Measurements from ENCODE around the gene DNLZ. TPM values are rescaled to one million over a fixed set of nuclear protein-coding genes. Genes with fewer than 3 reads are reported as not detected.

The DNLZ gene
- total RNA-seq, 3 donors from 2014 or later, result 35.4 to 57.4 (median 40.0) TPM

- intact Hi-C loops (cut with DNase I; ENCODE audit: low total_unique reads), result no loop called here
- Histone ChIP-seq H3K36me3 (no peaks in the 10 kb centered on the region), H3K4me3 (no peak overlapping the region), H3K27me3 (peaks cover 3 to 9% of the 10 kb centered on the region in 2 donors), H3K9me3 (peaks cover 7% of the 10 kb centered on the region in 2 donors), H3K4me1 (no peaks in the 10 kb centered on the region), H3K27ac (no peak overlapping the region)
- DNase-seq (ENCODE audit: low spot score in 2 of 2), result no peak
- no peak for TF ChIP-seq POLR2AphosphoS5 (IDR thresholded peaks at IDR 0.05)
- no peak for TF ChIP-seq POLR2A (IDR thresholded peaks at IDR 0.05)
- no peak for TF ChIP-seq CTCF (IDR thresholded peaks at IDR 0.05)
Measured at GRCh38 chr9:136314944-136315343, 48.6 kb downstream of the DNLZ start.

- Histone ChIP-seq H3K36me3 (no peaks in the 10 kb centered on the region), H3K27ac (no peak overlapping the region), H3K27me3 (peaks cover 7 to 16% of the 10 kb centered on the region in 2 donors), H3K4me1 (no peaks in the 10 kb centered on the region), H3K4me3 (no peak overlapping the region), H3K9me3 (peaks cover 7% of the 10 kb centered on the region in 2 donors)
- DNase-seq (ENCODE audit: low spot score in 2 of 2), result no peak
- intact Hi-C loops (cut with DNase I; ENCODE audit: low total_unique reads), result no loop called here
- TF ChIP-seq CTCF (IDR thresholded peaks at IDR 0.05), result no peak
- TF ChIP-seq POLR2A (IDR thresholded peaks at IDR 0.05), result no peak
- no peak for TF ChIP-seq POLR2AphosphoS5 (IDR thresholded peaks at IDR 0.05)
Measured at GRCh38 chr9:136314056-136314416, 49.5 kb downstream of the DNLZ start.

DNA sequence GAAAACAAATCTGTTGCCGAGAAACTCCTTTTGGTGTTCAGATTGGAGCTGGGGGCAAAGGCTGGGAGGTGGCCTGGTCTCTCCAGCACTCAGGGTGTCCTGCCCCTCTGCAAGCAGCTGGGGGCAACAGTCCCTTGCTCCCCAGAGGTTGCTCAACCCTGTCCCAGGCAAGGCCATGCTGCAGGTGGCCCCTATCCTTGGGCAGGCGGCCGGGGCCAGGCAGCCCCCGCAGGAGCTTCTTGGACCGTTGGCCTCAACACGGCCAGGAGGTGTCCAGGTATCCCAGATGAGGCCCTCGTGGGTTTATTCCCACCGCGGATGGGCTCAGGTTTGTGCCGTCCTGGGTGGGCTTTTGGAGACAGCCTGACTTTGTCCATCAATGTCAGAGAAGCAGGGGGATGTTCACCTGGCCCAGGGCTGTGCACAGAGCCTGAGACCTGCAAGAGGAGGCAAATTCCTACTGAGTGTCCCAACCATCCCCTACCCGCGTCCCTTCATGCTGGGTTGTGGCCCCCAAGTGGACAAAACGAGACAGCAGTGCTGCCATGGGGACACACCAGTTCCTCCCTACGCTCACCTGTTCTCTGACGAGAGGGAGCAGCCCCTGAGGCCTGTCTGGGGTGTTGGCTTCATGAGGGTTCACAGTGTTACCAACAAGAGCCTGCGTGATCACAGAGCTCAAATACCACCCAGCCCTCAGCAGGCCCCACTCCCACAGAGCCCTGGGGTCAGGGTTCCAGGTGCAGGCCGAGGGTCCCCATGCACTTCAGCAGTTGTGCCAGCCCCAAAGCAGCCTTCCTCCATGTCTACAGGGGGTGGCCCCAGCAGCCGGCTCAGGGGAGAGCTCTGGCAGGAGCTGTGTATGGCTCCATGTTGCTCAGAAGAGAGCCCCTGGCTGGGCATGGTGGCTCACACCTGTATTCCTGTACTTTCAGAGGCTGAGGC is 50.2 kb downstream of the DNLZ start:
- intact Hi-C loops (cut with DNase I; ENCODE audit: low total_unique reads), result no loop called here
- TF ChIP-seq CTCF (IDR thresholded peaks at IDR 0.05), result no peak
- no peak for TF ChIP-seq POLR2AphosphoS5 (IDR thresholded peaks at IDR 0.05)
- no peak for TF ChIP-seq POLR2A (IDR thresholded peaks at IDR 0.05)
- H3K4me3 ChIP-seq, result no peak overlapping the region

DNA sequence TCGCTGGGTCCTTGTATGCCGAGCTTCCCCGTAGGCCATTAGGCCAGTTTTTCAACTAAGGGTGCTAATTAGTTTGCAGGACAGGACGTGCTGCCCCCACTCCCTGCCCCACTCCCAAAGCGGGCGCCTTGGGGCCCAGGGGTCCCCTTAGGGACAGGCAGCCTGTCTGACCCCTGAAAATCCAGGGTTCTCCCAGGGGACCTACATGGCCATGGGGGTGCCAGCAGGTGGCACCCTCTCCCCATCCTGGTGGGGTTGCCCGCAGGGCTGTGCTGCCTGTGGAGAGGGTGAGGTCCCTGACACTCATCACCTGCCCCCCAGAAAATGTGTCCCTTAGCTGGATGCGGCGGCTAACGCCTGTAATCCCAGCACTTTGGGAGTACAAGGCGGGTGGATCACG is 51.1 kb downstream of the DNLZ start:
- Histone ChIP-seq H3K27ac (no peak overlapping the region), H3K4me1 (no peaks in the 10 kb centered on the region), H3K36me3 (no peaks in the 10 kb centered on the region), H3K27me3 (peaks cover 7 to 19% of the 10 kb centered on the region in 2 donors), H3K9me3 (peaks cover 7% of the 10 kb centered on the region in 2 donors), H3K4me3 (no peak overlapping the region)
- no peak for TF ChIP-seq POLR2A (IDR thresholded peaks at IDR 0.05)
- peak in 1 of 3 donors; percentile 15 for TF ChIP-seq CTCF (IDR thresholded peaks at IDR 0.05)
- intact Hi-C loops (cut with DNase I; ENCODE audit: low total_unique reads), result no loop called here
- DNase-seq (ENCODE audit: low spot score in 2 of 2), result no peak

More for the DNA sequence above, 50.2 kb downstream of the DNLZ start:
- DNase-seq (ENCODE audit: low spot score in 2 of 2), result no peak
- Histone ChIP-seq H3K27ac (no peak overlapping the region), H3K9me3 (peaks cover 7% of the 10 kb centered on the region in 2 donors), H3K27me3 (peaks cover 7 to 19% of the 10 kb centered on the region in 2 donors), H3K36me3 (no peaks in the 10 kb centered on the region), H3K4me1 (no peaks in the 10 kb centered on the region)

DNA sequence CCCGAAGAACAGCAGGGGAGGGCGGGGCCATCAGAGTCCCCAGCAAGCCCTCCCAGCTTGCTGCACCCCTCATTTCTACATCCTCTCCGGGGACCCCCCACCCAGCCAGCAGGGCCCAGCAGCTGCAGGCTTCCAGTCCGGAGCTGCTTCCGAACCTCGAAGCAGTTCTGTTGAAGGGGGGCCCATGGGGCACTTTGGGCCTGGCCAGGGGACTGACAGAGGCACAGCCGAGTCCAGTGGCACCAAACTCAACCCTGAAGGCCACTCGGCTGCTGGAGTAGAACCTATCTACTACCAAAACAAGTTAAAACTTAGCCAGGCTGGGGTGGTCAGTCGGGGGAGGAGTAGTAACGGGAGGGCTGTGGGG is 51.6 kb downstream of the DNLZ start:
- DNase-seq (ENCODE audit: low spot score in 2 of 2), result no peak
- H3K27ac ChIP-seq, result no peak overlapping the region
- H3K27me3 ChIP-seq, result peaks cover 7 to 19% of the 10 kb centered on the region in 2 donors

More for the DNA sequence above, 51.6 kb downstream of the DNLZ start:
- Histone ChIP-seq H3K4me1 (no peaks in the 10 kb centered on the region), H3K9me3 (peaks cover 7% of the 10 kb centered on the region in 2 donors), H3K36me3 (no peaks in the 10 kb centered on the region), H3K4me3 (no peak overlapping the region)
- TF ChIP-seq CTCF (IDR thresholded peaks at IDR 0.05) (no peak), POLR2AphosphoS5 (IDR thresholded peaks at IDR 0.05) (no peak)
- intact Hi-C loops (cut with DNase I; ENCODE audit: low total_unique reads), result no loop called here
